Measurements from ENCODE around the gene CNTN4.

The CNTN4 gene

GRCh38 chr3:2839876-2840275 is 741.2 kb downstream of the CNTN4 start:
- no peak overlapping the region for H3K27ac ChIP-seq (ENCODE audit: low read depth in 2 of 2, low read length in 2 of 2)
- no peaks in the 10 kb centered on the region for H3K36me3 ChIP-seq (ENCODE audit: control insufficient read depth in 2 of 2, insufficient read depth in 2 of 2, low read length in 2 of 2)
- no peak overlapping the region for H3K4me3 ChIP-seq (ENCODE audit: low read length in 2 of 2)
- H3K4me1 ChIP-seq (ENCODE audit: control insufficient read depth in 2 of 2, insufficient read depth in 2 of 2, low read length in 2 of 2) = no peaks in the 10 kb centered on the region
- H3K9ac ChIP-seq (ENCODE audit: low read depth in 1 of 2, low read length in 2 of 2) = no peak overlapping the region
- no peaks in the 10 kb centered on the region for H3K27me3 ChIP-seq (ENCODE audit: control insufficient read depth in 2 of 2, insufficient read depth in 2 of 2, low read length in 2 of 2)
- H3K9me3 ChIP-seq (ENCODE audit: control insufficient read depth in 2 of 2, low read length in 2 of 2) = no peaks in the 10 kb centered on the region

- H3K4me1 ChIP-seq (ENCODE audit: control insufficient read depth in 2 of 2, insufficient read depth in 2 of 2, low read length in 2 of 2) = peaks cover 4 to 5% of the 10 kb centered on the region in 2 donors
- no peak overlapping the region for H3K4me3 ChIP-seq (ENCODE audit: low read length in 2 of 2)
- H3K9me3 ChIP-seq (ENCODE audit: control insufficient read depth in 2 of 2, low read length in 2 of 2) = no peaks in the 10 kb centered on the region
- H3K36me3 ChIP-seq (ENCODE audit: control insufficient read depth in 2 of 2, insufficient read depth in 2 of 2, low read length in 2 of 2) = no peaks in the 10 kb centered on the region
- no peak overlapping the region for H3K27ac ChIP-seq (ENCODE audit: low read depth in 2 of 2, low read length in 2 of 2)
- H3K9ac ChIP-seq (ENCODE audit: low read depth in 1 of 2, low read length in 2 of 2) = no peak overlapping the region
- H3K27me3 ChIP-seq (ENCODE audit: control insufficient read depth in 2 of 2, insufficient read depth in 2 of 2, low read length in 2 of 2) = no peaks in the 10 kb centered on the region
Measured at GRCh38 chr3:2847062-2847841, 748.6 kb downstream of the CNTN4 start.

- H3K4me3 ChIP-seq (ENCODE audit: low read length in 2 of 2) = no peak overlapping the region
- H3K9ac ChIP-seq (ENCODE audit: low read depth in 1 of 2, low read length in 2 of 2) = no peak overlapping the region
- H3K27me3 ChIP-seq (ENCODE audit: control insufficient read depth in 2 of 2, insufficient read depth in 2 of 2, low read length in 2 of 2) = no peaks in the 10 kb centered on the region
- no peaks in the 10 kb centered on the region for H3K36me3 ChIP-seq (ENCODE audit: control insufficient read depth in 2 of 2, insufficient read depth in 2 of 2, low read length in 2 of 2)
- H3K27ac ChIP-seq (ENCODE audit: low read depth in 2 of 2, low read length in 2 of 2) = no peak overlapping the region
- no peaks in the 10 kb centered on the region for H3K9me3 ChIP-seq (ENCODE audit: control insufficient read depth in 2 of 2, low read length in 2 of 2)
- peaks cover 4 to 5% of the 10 kb centered on the region in 2 donors for H3K4me1 ChIP-seq (ENCODE audit: control insufficient read depth in 2 of 2, insufficient read depth in 2 of 2, low read length in 2 of 2)
Measured at GRCh38 chr3:2849092-2849491, 750.4 kb downstream of the CNTN4 start.

- Histone ChIP-seq H3K9me3 (ENCODE audit: control insufficient read depth in 2 of 2, low read length in 2 of 2) (no peaks in the 10 kb centered on the region), H3K4me3 (ENCODE audit: low read length in 2 of 2) (no peak overlapping the region), H3K27ac (ENCODE audit: low read depth in 2 of 2, low read length in 2 of 2) (no peak overlapping the region), H3K36me3 (ENCODE audit: control insufficient read depth in 2 of 2, insufficient read depth in 2 of 2, low read length in 2 of 2) (no peaks in the 10 kb centered on the region), H3K9ac (ENCODE audit: low read depth in 1 of 2, low read length in 2 of 2) (no peak overlapping the region), H3K4me1 (ENCODE audit: control insufficient read depth in 2 of 2, insufficient read depth in 2 of 2, low read length in 2 of 2) (peaks cover 4 to 5% of the 10 kb centered on the region in 2 donors), H3K27me3 (ENCODE audit: control insufficient read depth in 2 of 2, insufficient read depth in 2 of 2, low read length in 2 of 2) (no peaks in the 10 kb centered on the region)
Measured at GRCh38 chr3:2850701-2851100, 752.0 kb downstream of the CNTN4 start.

GRCh38 chr3:2851361-2851760 is 752.7 kb downstream of the CNTN4 start:
- Histone ChIP-seq H3K9ac (ENCODE audit: low read depth in 1 of 2, low read length in 2 of 2) (no peak overlapping the region), H3K4me1 (ENCODE audit: control insufficient read depth in 2 of 2, insufficient read depth in 2 of 2, low read length in 2 of 2) (peaks cover 4 to 5% of the 10 kb centered on the region in 2 donors), H3K27ac (ENCODE audit: low read depth in 2 of 2, low read length in 2 of 2) (no peak overlapping the region), H3K9me3 (ENCODE audit: control insufficient read depth in 2 of 2, low read length in 2 of 2) (no peaks in the 10 kb centered on the region), H3K27me3 (ENCODE audit: control insufficient read depth in 2 of 2, insufficient read depth in 2 of 2, low read length in 2 of 2) (no peaks in the 10 kb centered on the region), H3K36me3 (ENCODE audit: control insufficient read depth in 2 of 2, insufficient read depth in 2 of 2, low read length in 2 of 2) (no peaks in the 10 kb centered on the region), H3K4me3 (ENCODE audit: low read length in 2 of 2) (no peak overlapping the region)

- H3K27ac ChIP-seq (ENCODE audit: low read depth in 2 of 2, low read length in 2 of 2) = no peak overlapping the region
- no peak overlapping the region for H3K4me3 ChIP-seq (ENCODE audit: low read length in 2 of 2)
- no peaks in the 10 kb centered on the region for H3K27me3 ChIP-seq (ENCODE audit: control insufficient read depth in 2 of 2, insufficient read depth in 2 of 2, low read length in 2 of 2)
- H3K4me1 ChIP-seq (ENCODE audit: control insufficient read depth in 2 of 2, insufficient read depth in 2 of 2, low read length in 2 of 2) = peaks cover 4 to 5% of the 10 kb centered on the region in 2 donors
- no peak overlapping the region for H3K9ac ChIP-seq (ENCODE audit: low read depth in 1 of 2, low read length in 2 of 2)
- no peaks in the 10 kb centered on the region for H3K36me3 ChIP-seq (ENCODE audit: control insufficient read depth in 2 of 2, insufficient read depth in 2 of 2, low read length in 2 of 2)
- no peaks in the 10 kb centered on the region for H3K9me3 ChIP-seq (ENCODE audit: control insufficient read depth in 2 of 2, low read length in 2 of 2)
Measured at GRCh38 chr3:2851835-2852234, 753.2 kb downstream of the CNTN4 start.

GRCh38 chr3:2853651-2854050 is 755.0 kb downstream of the CNTN4 start:
- Histone ChIP-seq H3K9ac (ENCODE audit: low read depth in 1 of 2, low read length in 2 of 2) (no peak overlapping the region), H3K4me1 (ENCODE audit: control insufficient read depth in 2 of 2, insufficient read depth in 2 of 2, low read length in 2 of 2) (peaks cover 4 to 5% of the 10 kb centered on the region in 2 donors), H3K4me3 (ENCODE audit: low read length in 2 of 2) (no peak overlapping the region), H3K27me3 (ENCODE audit: control insufficient read depth in 2 of 2, insufficient read depth in 2 of 2, low read length in 2 of 2) (no peaks in the 10 kb centered on the region), H3K27ac (ENCODE audit: low read depth in 2 of 2, low read length in 2 of 2) (no peak overlapping the region), H3K36me3 (ENCODE audit: control insufficient read depth in 2 of 2, insufficient read depth in 2 of 2, low read length in 2 of 2) (no peaks in the 10 kb centered on the region), H3K9me3 (ENCODE audit: control insufficient read depth in 2 of 2, low read length in 2 of 2) (no peaks in the 10 kb centered on the region)

- Histone ChIP-seq H3K4me3 (ENCODE audit: low read length in 2 of 2) (no peak overlapping the region), H3K9me3 (ENCODE audit: control insufficient read depth in 2 of 2, low read length in 2 of 2) (no peaks in the 10 kb centered on the region), H3K36me3 (ENCODE audit: control insufficient read depth in 2 of 2, insufficient read depth in 2 of 2, low read length in 2 of 2) (no peaks in the 10 kb centered on the region), H3K4me1 (ENCODE audit: control insufficient read depth in 2 of 2, insufficient read depth in 2 of 2, low read length in 2 of 2) (peaks cover 1 to 2% of the 10 kb centered on the region in 2 donors), H3K9ac (ENCODE audit: low read depth in 1 of 2, low read length in 2 of 2) (no peak overlapping the region), H3K27me3 (ENCODE audit: control insufficient read depth in 2 of 2, insufficient read depth in 2 of 2, low read length in 2 of 2) (no peaks in the 10 kb centered on the region), H3K27ac (ENCODE audit: low read depth in 2 of 2, low read length in 2 of 2) (no peak overlapping the region)
Measured at GRCh38 chr3:2856138-2857133, 757.8 kb downstream of the CNTN4 start.

GRCh38 chr3:2860626-2861025 is 762.0 kb downstream of the CNTN4 start:
- Histone ChIP-seq H3K27me3 (ENCODE audit: control insufficient read depth in 2 of 2, insufficient read depth in 2 of 2, low read length in 2 of 2) (no peaks in the 10 kb centered on the region), H3K27ac (ENCODE audit: low read depth in 2 of 2, low read length in 2 of 2) (no peak overlapping the region), H3K4me3 (ENCODE audit: low read length in 2 of 2) (no peak overlapping the region)

GRCh38 chr3:2861120-2861519 is 762.5 kb downstream of the CNTN4 start:
- Histone ChIP-seq H3K4me1 (ENCODE audit: control insufficient read depth in 2 of 2, insufficient read depth in 2 of 2, low read length in 2 of 2) (no peaks in the 10 kb centered on the region), H3K4me3 (ENCODE audit: low read length in 2 of 2) (no peak overlapping the region), H3K36me3 (ENCODE audit: control insufficient read depth in 2 of 2, insufficient read depth in 2 of 2, low read length in 2 of 2) (no peaks in the 10 kb centered on the region), H3K27me3 (ENCODE audit: control insufficient read depth in 2 of 2, insufficient read depth in 2 of 2, low read length in 2 of 2) (no peaks in the 10 kb centered on the region), H3K27ac (ENCODE audit: low read depth in 2 of 2, low read length in 2 of 2) (no peak overlapping the region), H3K9ac (ENCODE audit: low read depth in 1 of 2, low read length in 2 of 2) (no peak overlapping the region), H3K9me3 (ENCODE audit: control insufficient read depth in 2 of 2, low read length in 2 of 2) (no peaks in the 10 kb centered on the region)

More at GRCh38 chr3:2860626-2861025, 762.0 kb downstream of the CNTN4 start:
- no peaks in the 10 kb centered on the region for H3K36me3 ChIP-seq (ENCODE audit: control insufficient read depth in 2 of 2, insufficient read depth in 2 of 2, low read length in 2 of 2)
- H3K9me3 ChIP-seq (ENCODE audit: control insufficient read depth in 2 of 2, low read length in 2 of 2) = no peaks in the 10 kb centered on the region
- H3K9ac ChIP-seq (ENCODE audit: low read depth in 1 of 2, low read length in 2 of 2) = no peak overlapping the region
- H3K4me1 ChIP-seq (ENCODE audit: control insufficient read depth in 2 of 2, insufficient read depth in 2 of 2, low read length in 2 of 2) = no peaks in the 10 kb centered on the region
